Heart left ventricle (tissue), 13 donors: ENCODE data around the gene DMBX1.

ENCODE experiments used
- CTCF ChIP-seq, 12 donors: fragments of 200-600 bp; sonication (generic) in 4 of 12; IDR thresholded peaks; one replicate each; pipeline versions ENCODE4 v1.5.0 to v1.8.0; 2018 to 2022; ENCODE audit warnings: antibody characterized with exemption in 12 of 12, mild to moderate bottlenecking in 5 of 12
- POLR2A ChIP-seq, 2 donors: fragments of 450-650 bp; IDR thresholded peaks; one replicate each; pipeline ENCODE4 v1.6.1; 2017; ENCODE audit warnings: antibody characterized with exemption in 2 of 2, mild to moderate bottlenecking in 2 of 2, moderate library complexity in 2 of 2
- donor health status: ischemic (EF 13 %, LVEDD 7.1; RV severe dilation, severe dysfunction).
- donor health status: DM: no; HTN: yes; CAD: no.
- donor health status: DM: no; HTN: no; CAD: no.
- donor health status: ischemic (EF 25% LVEDD 6.9; RV normal size, moderate dysfunction).
- donor health status: ischemic (EF 25% LVEDD 5.7; RV mildly dilated, moderate dysfunction).
- donor health status: ischemic (EF 35%, LVEDD 5.7; RV mildly dilated, moderate dysfunction).
- donor health status: nonischemic (EF 11% LVEDD 7.7; RV severe dilation, severe dysfunction).
- donor health status: DM: yes; HTN: yes; CAD: no.
- donor health status: PGD.
- donor health status: ischemic (EF 29% LVEDD 5.4; RV normal size, mild dysfunction).
- donor health status: nonischemic (EF 23%, LVEDD 6.1; RV moderate dilation, normal function).

DNA sequence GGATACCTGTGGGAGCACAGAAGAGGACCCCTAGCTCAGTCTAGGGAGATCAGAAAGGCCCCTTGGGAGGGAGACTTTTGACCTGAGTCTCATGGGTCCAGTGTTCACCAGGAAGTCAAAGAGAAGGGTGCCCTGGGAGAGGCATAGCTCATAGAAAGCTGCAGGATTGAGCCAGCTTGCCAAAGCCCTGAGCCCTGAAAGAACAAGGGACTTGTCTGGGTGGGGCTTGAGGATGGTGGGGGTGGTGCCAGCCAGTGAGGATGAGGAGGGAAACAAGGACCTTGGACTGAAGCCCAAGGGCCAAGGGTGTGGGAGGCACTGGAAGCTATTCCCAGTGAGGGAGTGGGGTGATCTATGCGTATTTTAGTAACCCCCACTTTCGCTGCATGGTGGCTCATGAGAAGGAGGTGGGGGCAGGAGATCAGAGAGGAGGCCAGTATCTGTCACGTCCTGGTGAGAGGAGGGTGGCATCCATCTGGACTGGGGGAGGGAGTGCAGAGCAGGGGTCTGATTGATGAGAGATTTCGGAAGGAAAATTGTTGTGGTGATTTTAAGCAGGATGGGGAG, 28.4 kb downstream of the DMBX1 start:
- TF ChIP-seq POLR2A (IDR thresholded peaks at IDR 0.05) (no peak), CTCF (IDR thresholded peaks at IDR 0.05) (no peak)
